HG03558 (cell line): Measurements from ENCODE around the gene PRAMEF1.
"Not testable (repeated sequence)": the region's sequence is repeated elsewhere in the genome, so short reads cannot be mapped to it uniquely, and the experiment has no call there.

Experiments
- ATAC-seq: cut with Tn5 transposase; IDR thresholded peaks from one replicate; pipeline ENCODE4 v1.9.1; 2021; ENCODE audit warnings: moderate number of reproducible peaks; ENCODE audit not compliant: unreplicated experiment; ENCODE audit errors: extremely low read depth

Gene PRAMEF1

DNA sequence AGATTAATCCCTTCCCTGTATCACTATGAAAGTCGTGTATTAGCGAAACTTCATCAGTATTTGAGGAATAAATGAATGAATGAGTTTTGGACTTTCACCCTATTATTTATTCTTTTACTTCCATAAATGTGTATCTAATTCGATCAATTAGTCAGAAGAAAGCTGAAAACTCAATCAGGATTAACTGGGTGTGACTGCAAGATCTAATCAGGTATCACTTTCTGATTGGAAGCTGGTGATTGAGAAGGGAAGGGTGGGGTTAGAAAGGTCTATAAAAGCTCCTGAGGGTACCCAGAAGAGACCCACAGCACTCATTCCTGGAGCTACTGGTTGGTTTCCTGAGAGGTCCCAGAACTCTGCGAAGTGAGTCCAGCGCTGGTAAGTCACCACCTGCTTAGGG is at the start of gene PRAMEF1:
Gene PRAMEF1, plus strand, starts transcription at position 301 of the 400 bp plus-strand sequence. CDS start 1,831 bp downstream, outside the sequence.
- ATAC-seq: not testable (repeated sequence)

GRCh38 chr1:12741946-12742345 is 49.3 kb upstream of the PRAMEF1 start:
- ATAC-seq: no peak

DNA sequence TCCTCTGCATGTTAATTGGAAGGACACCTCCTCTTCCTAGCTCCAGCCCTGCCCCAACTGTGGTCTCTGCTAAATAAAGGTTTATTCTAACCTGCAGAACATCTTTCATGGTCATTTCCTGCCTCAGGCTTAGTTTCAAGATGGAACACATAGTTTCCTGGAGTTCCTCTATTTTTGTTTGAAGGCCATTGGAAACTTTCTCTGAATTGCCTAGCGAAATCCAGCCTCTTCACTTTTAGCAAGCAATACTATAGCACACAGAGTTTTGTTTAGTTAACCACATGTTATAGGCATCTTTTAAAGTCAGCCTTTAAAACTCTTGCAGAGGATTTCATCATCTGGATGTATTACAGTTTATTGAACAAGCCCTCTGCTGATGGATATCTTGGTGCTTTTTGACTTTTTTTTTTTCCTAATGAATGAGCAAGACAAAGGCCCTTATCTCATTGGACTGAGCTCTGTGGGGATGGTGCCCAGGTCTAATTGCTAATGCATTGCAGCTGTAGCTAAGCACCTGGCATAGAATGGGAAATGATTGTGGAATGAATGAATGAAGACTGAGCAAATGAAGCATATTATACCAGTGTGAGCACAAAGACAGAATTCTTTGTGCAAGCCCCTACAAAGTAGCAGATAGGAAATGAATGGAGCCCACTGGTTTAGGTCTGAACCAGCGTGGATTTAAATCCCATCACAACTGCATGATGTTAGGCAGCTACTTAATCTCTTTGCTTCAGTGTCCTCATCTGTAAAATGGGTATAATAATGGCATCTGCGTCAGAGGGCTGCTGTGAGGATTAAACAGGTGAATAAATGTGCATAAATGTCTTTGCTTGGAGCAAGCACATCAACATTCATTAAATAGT is 45.8 kb upstream of the PRAMEF1 start:
- no peak for ATAC-seq

GRCh38 chr1:12745992-12746323 is 45.2 kb upstream of the PRAMEF1 start, which contains the start of gene CFAP107:
Gene CFAP107, plus strand, starts transcription at chr1:12746200. Its CDS starts 231 bp downstream, at chr1:12746431.
- no peak for ATAC-seq

DNA sequence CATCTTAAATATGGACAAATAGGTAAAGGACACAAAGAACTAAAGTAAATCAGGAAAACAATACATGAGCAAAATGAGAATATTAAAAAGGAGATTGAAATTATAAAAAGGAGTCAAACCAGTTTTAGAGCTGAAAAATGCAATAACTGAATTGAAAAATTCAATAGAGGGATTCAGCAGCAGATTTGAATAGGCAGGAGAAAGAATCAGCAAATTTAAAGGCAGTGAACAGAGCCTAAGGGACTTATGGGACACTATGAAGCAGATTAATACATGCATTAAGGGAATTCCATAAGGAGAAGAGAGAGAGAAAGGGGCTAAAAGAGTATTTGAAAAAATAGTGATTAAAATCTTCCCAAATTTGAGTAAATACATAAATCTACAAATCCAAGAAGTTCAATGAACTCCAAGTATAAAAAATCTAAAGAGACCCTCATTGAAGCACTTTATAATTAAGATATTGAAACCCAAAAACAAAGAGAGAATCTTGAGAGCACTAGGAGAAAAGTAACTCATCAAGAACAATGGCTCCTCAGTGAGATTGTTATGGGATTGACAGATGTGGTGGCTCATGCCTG is 42.3 kb upstream of the PRAMEF1 start:
- no peak for ATAC-seq

GRCh38 chr1:12754738-12755137 is 36.5 kb upstream of the PRAMEF1 start:
- no peak for ATAC-seq

GRCh38 chr1:12756273-12756672 is 34.9 kb upstream of the PRAMEF1 start:
- ATAC-seq: no peak

- no peak for ATAC-seq
Measured at GRCh38 chr1:12756768-12757413, 34.3 kb upstream of the PRAMEF1 start.

DNA sequence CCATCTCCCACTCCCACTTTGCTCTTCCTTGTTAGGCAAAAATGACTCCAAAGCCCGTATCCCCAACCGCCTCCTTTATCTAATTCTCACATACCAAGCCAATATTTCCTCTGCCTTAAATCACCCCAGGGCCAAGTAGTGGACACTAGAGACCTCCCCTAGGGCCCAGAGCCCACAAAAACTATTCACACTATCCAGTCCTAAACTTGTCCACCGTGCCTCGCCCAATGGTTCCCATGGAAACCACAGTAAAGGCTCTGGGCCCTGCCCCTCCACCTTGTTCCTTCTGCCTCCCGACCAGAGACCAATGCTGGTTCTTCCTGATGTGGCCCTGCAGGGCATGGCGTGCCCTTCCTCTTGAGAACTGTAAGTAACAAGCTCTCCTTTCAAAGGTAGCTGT is 33.4 kb upstream of the PRAMEF1 start:
- no peak for ATAC-seq

- no peak for ATAC-seq
Measured at GRCh38 chr1:12760256-12760795, 30.9 kb upstream of the PRAMEF1 start.

GRCh38 chr1:12761781-12762180 is 29.4 kb upstream of the PRAMEF1 start:
- ATAC-seq: no peak

DNA sequence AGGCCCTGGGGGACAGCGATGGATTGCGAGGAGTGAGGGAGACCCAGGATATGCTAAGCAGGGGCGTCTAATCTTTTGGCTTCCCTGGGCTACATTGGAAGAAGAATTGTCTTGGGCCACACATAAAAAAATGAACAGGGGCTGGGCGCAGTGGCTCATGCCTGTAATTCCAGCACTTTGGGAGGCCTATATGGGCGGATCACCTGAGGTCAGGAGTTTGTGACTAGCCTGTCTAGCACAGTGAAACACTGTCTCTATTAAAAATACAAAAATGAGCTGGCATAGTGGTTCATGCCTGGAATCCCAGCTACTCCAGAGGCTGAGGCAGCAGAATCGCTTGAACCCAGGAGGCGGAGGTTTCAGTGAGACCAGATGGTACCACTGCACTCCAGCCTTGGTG is 28.4 kb upstream of the PRAMEF1 start:
- ATAC-seq: no peak

DNA sequence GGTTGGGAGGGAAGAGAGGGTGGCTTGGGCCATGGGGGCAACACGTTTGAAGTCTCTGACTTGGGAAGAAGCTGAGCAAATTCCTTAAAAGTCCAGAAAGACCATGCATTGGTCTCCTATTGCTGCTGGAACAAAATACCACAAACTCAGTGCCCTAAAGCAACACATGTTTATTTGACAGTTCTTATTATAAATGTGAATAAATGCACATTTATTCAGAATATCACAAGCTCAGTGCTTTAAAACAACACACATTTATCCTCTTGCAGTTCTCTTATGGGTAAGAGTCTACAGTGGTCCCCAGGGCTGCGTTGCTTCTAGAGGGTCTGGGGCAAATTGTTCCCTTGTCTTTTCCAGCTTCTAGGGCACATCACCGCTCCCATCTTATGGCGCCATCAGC is 27.7 kb upstream of the PRAMEF1 start:
- no peak for ATAC-seq

DNA sequence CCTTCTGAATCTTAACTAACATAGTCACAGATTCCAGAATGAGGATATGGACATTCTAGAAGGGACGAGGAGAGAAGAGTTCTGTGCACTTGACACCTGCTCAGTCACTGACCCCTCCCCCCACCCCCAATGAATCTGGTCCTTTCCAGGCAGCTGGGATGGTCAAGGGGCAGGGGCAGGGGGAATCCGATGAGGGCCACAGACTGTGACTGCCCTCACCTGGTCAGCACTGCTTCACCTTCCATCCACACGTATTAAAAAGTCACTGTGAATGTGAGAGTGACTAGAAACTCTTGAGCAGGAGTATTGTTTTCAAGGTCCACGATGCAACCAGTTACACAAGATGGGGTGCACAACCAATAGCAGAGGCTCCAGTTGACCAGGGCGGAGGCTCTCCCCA is 27.2 kb upstream of the PRAMEF1 start:
- ATAC-seq: no peak

- no peak for ATAC-seq
Measured at GRCh38 chr1:12769031-12769430, 22.2 kb upstream of the PRAMEF1 start.

GRCh38 chr1:12769976-12770505 is 21.2 kb upstream of the PRAMEF1 start:
- no peak for ATAC-seq

- ATAC-seq: no peak
Measured at GRCh38 chr1:12770620-12771019, 20.6 kb upstream of the PRAMEF1 start.

- no peak for ATAC-seq
Measured at GRCh38 chr1:12771186-12771585, 20.0 kb upstream of the PRAMEF1 start.

DNA sequence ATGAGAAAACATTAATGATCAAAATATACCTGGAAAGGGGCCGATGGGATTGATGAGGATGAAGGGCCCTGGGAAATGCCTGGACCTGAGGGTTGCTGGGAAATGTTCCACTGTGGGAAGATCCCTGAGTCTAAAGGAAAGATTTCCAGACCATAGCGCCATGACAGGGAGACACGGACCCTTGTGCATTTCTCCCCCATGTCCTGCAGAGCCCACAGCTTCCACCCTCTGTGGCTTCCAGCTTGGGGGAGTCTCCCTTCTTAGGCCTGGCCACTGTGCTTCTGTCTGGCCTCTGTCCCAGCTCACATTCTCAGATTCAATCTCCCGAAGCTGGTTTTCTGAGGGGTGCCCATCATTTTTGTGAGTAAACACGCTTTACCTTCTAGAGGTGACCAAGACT is 18.7 kb upstream of the PRAMEF1 start:
- ATAC-seq: no peak

DNA sequence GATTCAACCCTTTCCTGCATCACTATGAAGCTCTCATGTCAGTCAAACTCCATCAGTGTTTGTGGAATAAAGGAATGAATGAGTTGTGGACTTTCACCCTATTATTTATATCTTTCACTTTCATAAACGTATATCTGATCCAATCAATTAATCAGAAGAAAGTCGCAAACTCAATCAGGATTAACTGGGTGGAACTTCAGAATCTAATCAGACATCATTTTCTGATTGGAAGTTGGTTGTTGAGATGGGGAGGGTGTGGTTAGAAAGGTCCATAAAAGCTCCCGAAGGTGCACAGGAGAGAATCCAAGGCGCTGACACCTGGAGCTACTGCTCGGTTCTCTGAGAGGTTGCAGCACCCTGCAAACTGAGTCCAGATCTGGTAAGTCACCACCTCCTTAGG is 17.8 kb upstream of the PRAMEF1 start, which contains the start of gene PRAMEF12:
Gene PRAMEF12, plus strand, starts transcription at position 301 of the 400 bp plus-strand sequence. CDS start 1,130 bp downstream, outside the sequence.
- no peak for ATAC-seq
